MM.1S (cell line): ENCODE results near the gene DAB2.

Source experiments
- DNase-seq: peaks from one replicate; pipeline ENCODE4 v3.0.0-alpha.2; 2015
- H2AFZ ChIP-seq: fragments of 300-600 bp; sonication (generic); 2 replicates; pipeline ENCODE4 v1.6.0; 2016; ENCODE audit warnings: antibody characterized with exemption, low read length
- H3F3A ChIP-seq: fragments of 300-600 bp; sonication (generic); 2 replicates; pipeline ENCODE4 v1.6.1; 2016; ENCODE audit warnings: mild to moderate bottlenecking, antibody characterized with exemption, low read length, moderate library complexity, mixed read lengths; ENCODE audit not compliant: insufficient read depth
- H3K27ac ChIP-seq: fragments of 300-600 bp; sonication (generic); 2 replicates; pipeline ENCODE4 v1.5.1; 2016; ENCODE audit warnings: mild to moderate bottlenecking, low read length
- H3K27me3 ChIP-seq: fragments of 300-600 bp; sonication (generic); replicated peaks from 2 replicates; pipeline ENCODE4 v1.6.0; 2016; ENCODE audit warnings: low read length; ENCODE audit not compliant: insufficient read depth
- H3K36me3 ChIP-seq: fragments of 300-600 bp; sonication (generic); replicated peaks from 2 replicates; pipeline ENCODE4 v1.6.1; 2016; ENCODE audit warnings: mild to moderate bottlenecking, low read length, mixed read lengths; ENCODE audit not compliant: insufficient read depth
- H3K4me1 ChIP-seq: fragments of 300-600 bp; sonication (generic); 2 replicates; pipeline ENCODE4 v1.6.1; 2016; ENCODE audit warnings: low read length, mixed read lengths
- H3K4me2 ChIP-seq: fragments of 300-600 bp; sonication (generic); 2 replicates; pipeline ENCODE4 v1.6.0; 2016; ENCODE audit warnings: low read depth, low read length
- H3K4me3 ChIP-seq: fragments of 300-600 bp; sonication (generic); 2 replicates; pipeline ENCODE4 v1.5.1; 2016; ENCODE audit warnings: low read length, mixed read lengths
- H3K79me2 ChIP-seq: fragments of 300-600 bp; sonication (generic); 2 replicates; pipeline ENCODE4 v1.6.1; 2016; ENCODE audit warnings: mixed run types, low read length, mixed read lengths
- H3K9ac ChIP-seq: fragments of 300-600 bp; sonication (generic); 2 replicates; pipeline ENCODE4 v1.6.1; 2016; ENCODE audit warnings: low read length, mixed read lengths
- H3K9me2 ChIP-seq: fragments of 300-600 bp; sonication (generic); replicated peaks from 2 replicates; pipeline ENCODE4 v1.6.1; 2016; ENCODE audit warnings: mild to moderate bottlenecking, low read length, mixed read lengths; ENCODE audit not compliant: insufficient read depth
- H3K9me3 ChIP-seq: fragments of 300-600 bp; sonication (generic); replicated peaks from 2 replicates; pipeline ENCODE4 v1.6.1; 2016; ENCODE audit warnings: mild to moderate bottlenecking, low read length, mixed read lengths; ENCODE audit not compliant: insufficient read depth
- H4K20me1 ChIP-seq: fragments of 300-600 bp; sonication (generic); 2 replicates; pipeline ENCODE4 v1.6.1; 2016; ENCODE audit warnings: mild to moderate bottlenecking, low read length, moderate library complexity, mixed read lengths; ENCODE audit not compliant: insufficient read depth
- CTCF ChIP-seq: fragments of 300-600 bp; sonication (generic); IDR thresholded peaks from 2 replicates; pipeline ENCODE4 v1.5.1; 2016; ENCODE audit warnings: antibody characterized with exemption, low read length, mixed read lengths
- EZH2 ChIP-seq: fragments of 300-600 bp; sonication (generic); optimal IDR thresholded peaks from 2 replicates; pipeline ENCODE3; 2017; ENCODE audit warnings: low read depth, mild to moderate bottlenecking, antibody characterized with exemption, low read length, mixed read lengths
- EZH2phosphoT487 ChIP-seq: fragments of 300-600 bp; sonication (generic); IDR thresholded peaks from 2 replicates; pipeline ENCODE4 v1.6.1; 2018; ENCODE audit warnings: antibody characterized with exemption, low read length

Gene DAB2

GRCh38 chr5:39323542-39323941 is 101.2 kb downstream of the DAB2 start:
- no peak overlapping the region for H3K4me2 ChIP-seq
- no peak overlapping the region for H3K27ac ChIP-seq
- H2AFZ ChIP-seq = no peak overlapping the region
- TF ChIP-seq EZH2phosphoT487 (no peak), CTCF (no peak), EZH2 (no peak)
- H3K9ac ChIP-seq = no peak overlapping the region
- no peaks in the 10 kb centered on the region for H4K20me1 ChIP-seq
- H3K36me3 ChIP-seq = no peaks in the 10 kb centered on the region
- no peaks in the 10 kb centered on the region for H3K79me2 ChIP-seq
- no peaks in the 10 kb centered on the region for H3K4me1 ChIP-seq
- no peaks in the 10 kb centered on the region for H3F3A ChIP-seq
- H3K9me2 ChIP-seq = no peaks in the 10 kb centered on the region
- no peaks in the 10 kb centered on the region for H3K27me3 ChIP-seq
- no peak overlapping the region for H3K4me3 ChIP-seq
- no peak for DNase-seq
- H3K9me3 ChIP-seq = no peaks in the 10 kb centered on the region
